HUES6 (cell line): ENCODE data around the gene RBBP4.
A peak's percentile ranks its signal among the peaks of the same experiment; 100 is the strongest.

ENCODE experiments used
- H3K27ac ChIP-seq: 2 replicates; pipeline ENCODE4 v1.7.0; 2013; ENCODE audit warnings: low read depth, mild to moderate bottlenecking, low read length, inconsistent platforms
- H3K27me3 ChIP-seq: 2 replicates; pipeline ENCODE4 v1.6.1; 2013; ENCODE audit warnings: low read length; ENCODE audit not compliant: control insufficient read depth, insufficient read depth
- H3K36me3 ChIP-seq: 2 replicates; pipeline ENCODE4 v1.6.1; 2013; ENCODE audit warnings: low read length; ENCODE audit not compliant: control insufficient read depth, insufficient read depth
- H3K4me1 ChIP-seq: 2 replicates; pipeline ENCODE4 v1.6.1; 2013; ENCODE audit warnings: low read length; ENCODE audit not compliant: control insufficient read depth, insufficient read depth
- H3K4me3 ChIP-seq: 2 replicates; pipeline ENCODE4 v1.5.1; 2013; ENCODE audit warnings: low read depth, low read length
- H3K9ac ChIP-seq: one replicate; pipeline ENCODE4 v1.6.1; 2013; ENCODE audit warnings: mild to moderate bottlenecking, low read length
- H3K9me3 ChIP-seq: 2 replicates; pipeline ENCODE4 v1.6.1; 2013; ENCODE audit warnings: low read depth, low read length; ENCODE audit not compliant: control insufficient read depth, insufficient read depth

RBBP4 gene

GRCh38 chr1:32650752-32651460, at the start of gene RBBP4:
Gene RBBP4, plus strand, starts transcription at chr1:32651208. Its CDS starts 99 bp downstream, at chr1:32651307.
- Histone ChIP-seq H3K27ac (peak within 1 kb of the TSS; percentile 98), H3K9me3 (peaks cover 4% of the 10 kb centered on the region; the same call in 1 of the 2 replicates), H3K4me3 (peak within 1 kb of the TSS; percentile 93), H3K27me3 (no peaks in the 10 kb centered on the region), H3K9ac (peak within 1 kb of the TSS; percentile 100), H3K4me1 (peaks cover 15% of the 10 kb centered on the region), H3K36me3 (peaks cover 49% of the 10 kb centered on the region)

GRCh38 chr1:32605711-32606424, 45.1 kb upstream of the RBBP4 start:
- Histone ChIP-seq H3K4me1 (no peaks in the 10 kb centered on the region), H3K4me3 (no peak overlapping the region), H3K36me3 (peaks cover 7% of the 10 kb centered on the region; the same call in 1 of the 2 replicates), H3K27me3 (no peaks in the 10 kb centered on the region), H3K9me3 (no peaks in the 10 kb centered on the region), H3K9ac (no peak overlapping the region), H3K27ac (no peak overlapping the region)

- Histone ChIP-seq H3K27ac (no peak overlapping the region), H3K9me3 (no peaks in the 10 kb centered on the region), H3K9ac (no peak overlapping the region), H3K27me3 (no peaks in the 10 kb centered on the region), H3K4me3 (no peak overlapping the region), H3K4me1 (no peaks in the 10 kb centered on the region), H3K36me3 (peaks cover 7% of the 10 kb centered on the region; the same call in 1 of the 2 replicates)
Observed at GRCh38 chr1:32606565-32607371, 44.2 kb upstream of the RBBP4 start.

- H3K36me3 ChIP-seq: peaks cover 3% of the 10 kb centered on the region; the same call in 1 of the 2 replicates
- no peaks in the 10 kb centered on the region for H3K27me3 ChIP-seq
- H3K4me3 ChIP-seq: no peak overlapping the region
- no peaks in the 10 kb centered on the region for H3K9me3 ChIP-seq
- H3K4me1 ChIP-seq: peaks cover 4% of the 10 kb centered on the region; the same call in 1 of the 2 replicates
- H3K27ac ChIP-seq: no peak overlapping the region
- no peak overlapping the region for H3K9ac ChIP-seq
Observed at GRCh38 chr1:32609180-32609579, 41.8 kb upstream of the RBBP4 start.

GRCh38 chr1:32611859-32612188, 39.2 kb upstream of the RBBP4 start:
- peak overlapping the region; percentile 94 for H3K4me3 ChIP-seq

GRCh38 chr1:32612189-32612881, 38.7 kb upstream of the RBBP4 start:
- Histone ChIP-seq H3K27ac (peak overlapping the region; percentile 60; the same call in 1 of the 2 replicates), H3K9me3 (no peaks in the 10 kb centered on the region), H3K4me3 (peak overlapping the region; percentile 94), H3K36me3 (no peaks in the 10 kb centered on the region), H3K27me3 (no peaks in the 10 kb centered on the region), H3K4me1 (peaks cover 4% of the 10 kb centered on the region; the same call in 1 of the 2 replicates), H3K9ac (peak overlapping the region; percentile 70)

More at GRCh38 chr1:32611859-32612188, 39.2 kb upstream of the RBBP4 start:
- Histone ChIP-seq H3K36me3 (no peaks in the 10 kb centered on the region), H3K4me1 (peaks cover 4% of the 10 kb centered on the region; the same call in 1 of the 2 replicates), H3K9ac (peak overlapping the region; percentile 70), H3K27ac (no peak overlapping the region), H3K9me3 (no peaks in the 10 kb centered on the region), H3K27me3 (no peaks in the 10 kb centered on the region)

GRCh38 chr1:32613472-32613871, 37.5 kb upstream of the RBBP4 start:
- H3K36me3 ChIP-seq: no peaks in the 10 kb centered on the region
- no peaks in the 10 kb centered on the region for H3K9me3 ChIP-seq
- H3K27me3 ChIP-seq: no peaks in the 10 kb centered on the region
- no peak overlapping the region for H3K27ac ChIP-seq
- peaks cover 4% of the 10 kb centered on the region; the same call in 1 of the 2 replicates for H3K4me1 ChIP-seq
- H3K9ac ChIP-seq: no peak overlapping the region
- no peak overlapping the region for H3K4me3 ChIP-seq

- Histone ChIP-seq H3K9ac (no peak overlapping the region), H3K4me1 (no peaks in the 10 kb centered on the region), H3K4me3 (no peak overlapping the region), H3K27me3 (no peaks in the 10 kb centered on the region), H3K27ac (no peak overlapping the region), H3K9me3 (no peaks in the 10 kb centered on the region), H3K36me3 (peaks cover 24% of the 10 kb centered on the region)
Observed at GRCh38 chr1:32618673-32619221, 32.3 kb upstream of the RBBP4 start.

- Histone ChIP-seq H3K36me3 (peaks cover 24% of the 10 kb centered on the region), H3K4me3 (no peak overlapping the region), H3K27ac (no peak overlapping the region), H3K9me3 (no peaks in the 10 kb centered on the region), H3K9ac (no peak overlapping the region), H3K4me1 (no peaks in the 10 kb centered on the region), H3K27me3 (no peaks in the 10 kb centered on the region)
Observed at GRCh38 chr1:32619701-32620485, 31.1 kb upstream of the RBBP4 start.

GRCh38 chr1:32622205-32622604, 28.8 kb upstream of the RBBP4 start:
- Histone ChIP-seq H3K27me3 (no peaks in the 10 kb centered on the region), H3K27ac (no peak overlapping the region), H3K9ac (no peak overlapping the region), H3K4me1 (no peaks in the 10 kb centered on the region), H3K36me3 (peaks cover 37% of the 10 kb centered on the region), H3K9me3 (no peaks in the 10 kb centered on the region), H3K4me3 (no peak overlapping the region)
